ENCODE data around the gene PLPP7.

Gene PLPP7

DNA sequence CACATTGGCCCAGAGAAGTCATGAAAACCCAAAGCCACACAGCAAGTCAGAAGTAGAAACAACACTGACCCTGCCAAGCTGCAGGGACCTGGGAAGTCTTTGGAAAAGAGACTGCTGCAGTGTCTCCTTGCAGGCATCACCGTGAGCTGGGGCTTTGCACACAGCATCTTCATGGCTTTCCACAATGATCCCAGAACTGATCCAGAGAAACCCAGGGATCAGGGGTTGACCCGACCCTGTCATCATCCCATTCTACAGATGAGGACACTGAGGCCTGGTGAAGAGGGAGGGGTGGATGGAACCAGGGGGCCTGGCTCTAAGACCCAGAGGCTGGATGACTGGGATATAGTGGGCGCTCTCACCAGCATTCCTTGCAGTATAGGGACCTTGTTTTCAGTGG lies 8.9 kb upstream of the PLPP7 start:
- DNase-seq (ENCODE audit: low read depth in 3 of 3) = no peak

DNA sequence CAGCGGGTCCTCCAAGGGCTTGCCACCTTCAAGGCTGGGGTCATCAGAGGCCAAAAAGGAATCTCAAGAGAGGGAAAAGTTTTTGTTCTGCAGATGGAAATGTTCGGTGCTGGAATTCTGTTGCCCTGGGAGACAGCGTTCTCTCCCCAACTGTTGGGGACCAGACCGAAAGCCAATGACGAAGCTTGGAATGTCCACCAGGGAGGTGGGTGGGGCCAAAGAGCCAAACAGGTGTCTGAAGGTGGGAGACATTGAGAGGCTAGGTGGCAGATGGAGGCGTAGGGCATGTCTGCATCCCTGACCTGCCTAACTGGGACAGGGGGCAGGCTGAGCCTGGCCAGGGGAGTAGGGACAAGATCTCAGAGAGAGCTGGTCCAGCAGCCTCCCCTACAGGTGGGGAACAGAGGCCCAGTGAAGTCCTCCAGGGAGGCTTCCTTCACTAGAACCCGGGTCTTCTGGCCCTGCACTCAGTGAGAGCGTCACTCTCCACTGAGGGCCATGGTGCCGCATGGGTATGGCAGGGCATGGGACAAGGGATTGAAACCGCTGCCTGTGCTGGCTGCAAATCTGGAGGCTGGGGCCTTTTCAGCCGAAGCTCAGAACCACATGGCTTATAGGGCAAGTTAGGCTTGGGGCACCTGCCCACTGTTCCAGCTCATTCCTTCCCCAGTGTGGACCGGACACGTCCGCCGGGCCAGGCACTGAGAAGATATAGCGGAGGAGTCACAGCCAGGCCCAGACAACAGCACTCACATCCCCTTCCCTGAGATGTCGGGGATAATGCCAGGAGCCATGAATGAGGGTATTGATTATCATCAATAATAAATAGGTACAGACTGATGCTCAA lies 8.2 kb upstream of the PLPP7 start:
- no peak for DNase-seq (ENCODE audit: low read depth in 3 of 3)

DNA sequence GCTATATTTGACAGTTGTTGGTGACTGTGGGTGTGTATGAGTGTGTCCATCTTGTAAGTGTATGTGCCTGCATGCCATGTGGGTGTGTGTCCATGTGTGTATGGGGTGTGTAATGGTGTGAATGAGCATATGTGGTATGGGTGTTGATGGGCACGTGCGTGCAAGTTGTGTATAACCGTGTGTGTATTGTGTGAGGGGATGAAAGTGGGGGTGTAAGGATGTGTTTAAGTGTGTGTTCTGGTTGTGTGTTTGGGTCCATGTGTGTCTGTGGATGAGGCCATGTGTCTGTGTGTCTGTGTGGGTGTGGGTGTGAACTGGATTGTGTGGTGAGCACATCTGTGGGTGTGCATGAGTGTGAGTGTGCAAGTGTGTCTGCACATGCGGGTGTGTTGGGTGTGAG lies 7.3 kb upstream of the PLPP7 start:
- no peak for DNase-seq (ENCODE audit: low read depth in 3 of 3)

DNA sequence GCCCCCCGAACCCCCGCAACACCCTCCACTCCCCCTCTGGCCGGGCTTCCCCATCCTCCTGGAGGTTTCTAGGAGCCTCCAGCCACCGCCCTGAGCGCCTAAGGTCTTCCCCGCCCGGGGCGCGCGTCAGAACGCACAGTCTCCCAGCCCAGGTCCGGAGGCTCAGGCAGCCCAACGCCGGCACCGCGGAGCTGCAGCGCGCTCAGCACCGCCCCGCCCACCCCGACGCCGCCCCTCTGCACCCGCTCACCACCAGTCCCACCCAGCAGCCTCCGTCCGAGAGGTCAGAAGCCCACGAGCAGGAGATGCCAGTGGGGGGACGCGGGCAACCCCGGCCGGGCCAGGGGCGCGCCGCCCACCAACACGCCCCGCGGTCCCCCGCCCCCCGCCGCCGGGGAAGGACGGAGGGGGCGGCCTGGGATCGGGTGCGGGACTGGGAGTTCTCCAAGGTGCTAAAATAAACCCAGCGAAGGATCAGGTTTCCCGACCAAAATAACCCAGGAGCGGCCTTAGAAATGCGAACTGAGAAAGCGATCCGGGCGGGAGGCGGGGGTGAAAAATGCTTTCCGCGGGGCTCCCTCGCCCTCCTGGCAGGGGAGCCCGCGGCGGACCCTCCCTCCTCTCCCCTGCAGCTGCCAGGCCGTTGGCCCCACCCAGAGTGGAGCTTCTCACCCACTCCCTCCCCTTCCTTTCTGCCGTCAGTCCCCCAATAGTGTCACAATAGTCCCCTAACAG lies 6.7 kb upstream of the PLPP7 start:
- no peak for DNase-seq (ENCODE audit: low read depth in 3 of 3)

DNA sequence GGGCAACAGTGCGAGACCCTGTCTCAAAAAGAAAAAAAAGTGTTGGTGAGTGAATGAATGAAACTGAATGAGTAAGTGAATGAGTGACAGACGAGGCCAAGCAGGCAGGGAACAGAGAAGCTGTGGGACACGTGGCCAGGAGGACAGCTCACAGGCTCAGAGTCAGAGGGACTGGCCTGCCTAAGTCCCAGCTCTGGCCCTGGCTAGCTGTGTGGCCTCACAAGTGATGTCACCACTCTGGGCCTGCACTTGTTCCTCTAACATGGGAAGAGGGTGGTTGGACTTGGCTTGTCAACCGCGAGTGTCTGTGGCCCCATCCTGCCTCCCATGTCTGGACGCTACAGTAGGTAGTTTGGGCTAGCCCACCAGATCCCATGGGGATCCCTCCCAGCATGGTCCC lies 4.7 kb upstream of the PLPP7 start:
- DNase-seq (ENCODE audit: low read depth in 3 of 3) = no peak

DNA sequence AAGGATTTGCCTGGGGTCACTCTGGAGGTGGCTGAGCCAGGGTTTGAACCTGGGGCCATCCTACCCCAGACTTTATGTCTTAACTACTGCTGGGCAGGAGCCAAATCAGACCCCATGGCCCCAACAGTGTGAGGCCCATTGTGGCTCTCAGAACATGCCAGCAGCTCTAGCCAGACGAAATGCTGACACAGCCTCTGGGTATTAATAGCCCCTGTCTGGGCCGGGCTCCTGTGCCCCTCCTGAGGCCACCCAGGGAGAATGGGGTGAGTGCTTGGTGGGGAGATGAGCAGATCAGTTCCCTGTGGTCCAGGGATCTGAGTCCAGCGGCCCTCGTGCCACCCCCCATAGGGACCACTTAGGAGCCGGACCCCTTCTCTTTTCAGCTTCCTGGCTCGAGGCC lies 2.2 kb upstream of the PLPP7 start:
- DNase-seq (ENCODE audit: low read depth in 3 of 3) = no peak

DNA sequence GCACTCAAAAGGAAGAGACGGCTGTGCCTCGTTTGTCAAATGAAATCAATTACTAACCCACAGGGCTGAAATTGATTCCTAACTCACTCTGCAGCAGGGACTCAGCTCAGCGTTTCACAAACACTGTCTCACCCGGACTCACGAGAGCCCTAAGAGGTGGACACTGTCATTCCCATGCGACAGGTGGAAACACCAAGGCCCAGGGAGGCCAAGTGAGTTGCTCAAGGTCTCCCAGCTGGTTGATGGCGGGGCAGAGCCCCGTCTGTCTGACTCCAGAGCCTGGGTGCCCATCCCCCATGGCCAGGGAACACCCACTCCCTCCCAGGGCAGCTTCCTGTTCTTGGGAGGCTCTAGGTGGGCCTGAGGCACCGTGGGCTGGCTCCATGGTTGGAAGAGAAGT lies 1.3 kb upstream of the PLPP7 start:
- no peak for DNase-seq (ENCODE audit: low read depth in 3 of 3)

DNA sequence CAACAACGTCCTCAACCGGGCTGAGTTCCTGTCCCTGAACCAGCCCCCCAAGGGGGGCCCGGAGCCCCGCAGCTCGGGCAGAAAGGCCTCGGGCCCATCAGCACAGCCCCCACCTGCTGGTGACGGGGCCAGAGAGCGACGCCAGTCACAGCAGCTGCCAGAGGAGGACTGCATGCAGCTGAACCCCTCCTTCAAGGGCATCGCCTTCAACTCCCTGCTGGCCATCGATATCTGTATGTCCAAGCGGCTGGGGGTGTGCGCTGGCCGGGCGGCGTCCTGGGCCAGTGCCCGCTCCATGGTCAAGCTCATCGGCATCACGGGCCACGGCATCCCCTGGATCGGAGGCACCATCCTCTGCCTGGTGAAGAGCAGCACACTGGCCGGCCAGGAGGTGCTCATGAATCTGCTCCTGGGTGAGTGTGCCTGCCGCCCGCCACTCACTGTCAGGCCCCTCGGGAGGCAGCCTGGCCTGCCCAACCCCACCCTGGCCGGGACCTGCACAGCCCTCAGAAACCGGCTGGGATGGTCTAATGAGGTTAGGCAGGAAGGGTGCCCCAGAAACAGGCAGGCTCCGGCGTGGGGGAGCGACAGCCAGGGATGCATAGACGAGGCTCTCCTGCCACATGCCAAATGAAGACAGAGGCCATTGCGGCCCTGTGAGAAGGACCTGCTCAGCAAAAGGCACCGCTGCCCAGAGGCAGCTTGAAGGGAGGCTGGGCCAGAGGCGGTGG lies 678 bp downstream of the PLPP7 start:
- no peak for DNase-seq (ENCODE audit: low read depth in 3 of 3)

DNA sequence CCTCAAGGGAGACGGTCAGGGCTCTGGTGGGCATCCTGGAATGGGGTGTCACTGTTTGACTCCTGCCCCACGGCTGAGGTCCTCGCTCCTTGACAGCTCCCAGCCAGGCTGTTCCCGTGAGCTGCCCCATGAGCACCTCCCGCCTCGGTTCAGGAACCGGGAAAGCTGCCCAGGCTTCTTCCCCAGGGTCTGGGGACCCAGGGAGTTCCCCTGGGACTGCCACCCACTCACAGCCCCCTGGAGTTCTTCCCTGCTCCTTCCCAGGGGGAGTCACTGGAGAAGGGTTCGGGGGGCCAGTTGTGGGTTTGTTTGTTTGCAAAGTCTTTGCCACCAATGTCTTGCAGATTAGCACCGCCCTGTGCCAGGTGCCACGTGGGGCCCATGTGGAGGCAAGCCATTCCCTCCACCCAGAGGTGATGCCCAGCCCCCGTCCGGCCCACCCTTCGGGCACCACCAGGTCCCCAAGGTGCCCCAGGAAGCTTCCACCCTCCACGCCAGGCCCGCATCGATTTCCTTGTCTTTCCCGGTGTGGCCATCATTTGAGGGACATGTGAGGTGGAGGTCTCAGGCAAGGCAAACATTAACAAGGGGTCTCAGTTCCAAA lies 1.3 kb downstream of the PLPP7 start:
- DNase-seq (ENCODE audit: low read depth in 3 of 3) = no peak

DNA sequence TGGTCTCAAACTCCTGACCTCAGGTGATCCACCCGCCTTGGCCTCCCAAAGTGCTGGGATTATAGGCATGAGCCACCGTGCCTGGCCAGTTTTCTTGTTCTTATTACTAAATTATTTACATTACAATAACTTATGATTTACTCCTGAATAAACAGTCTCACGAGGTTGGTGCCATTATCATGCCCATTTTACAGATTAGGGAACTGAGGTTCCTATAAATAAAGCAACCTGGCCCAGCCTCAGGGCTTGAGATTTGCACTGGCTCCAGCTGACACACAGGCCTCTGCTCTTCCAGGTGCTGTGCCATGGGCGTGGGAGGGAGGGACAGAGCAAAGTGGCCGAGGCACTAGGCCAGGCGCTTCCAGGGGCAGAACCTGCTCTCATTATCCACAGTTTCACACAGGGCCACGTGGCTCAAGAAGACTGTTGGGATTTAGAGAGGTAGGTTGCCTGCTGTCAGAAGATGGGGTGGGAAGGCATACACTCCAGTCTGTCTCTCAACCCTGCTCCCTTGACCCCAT lies 2.3 kb downstream of the PLPP7 start:
- no peak for DNase-seq (ENCODE audit: low read depth in 3 of 3)

DNA sequence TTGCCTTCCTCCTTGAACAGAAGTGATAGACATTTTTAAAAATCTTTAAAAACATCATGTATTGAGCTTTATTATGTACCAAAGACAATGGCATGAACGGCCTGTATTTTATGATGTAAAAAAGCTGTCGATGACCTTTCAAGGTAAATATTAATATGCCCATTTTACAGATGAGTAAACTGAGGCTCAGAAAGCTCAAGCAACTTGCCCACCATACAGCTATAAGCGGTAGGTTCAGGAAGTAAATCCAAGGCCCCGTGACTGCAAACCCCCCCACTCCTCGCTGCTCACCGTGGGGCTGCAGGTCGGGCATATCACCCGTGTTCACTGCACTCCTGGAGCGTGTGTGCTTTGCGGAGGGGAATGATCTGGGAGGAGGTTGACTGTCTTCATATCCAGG lies 3.4 kb downstream of the PLPP7 start:
- DNase-seq (ENCODE audit: low read depth in 3 of 3) = no peak

DNA sequence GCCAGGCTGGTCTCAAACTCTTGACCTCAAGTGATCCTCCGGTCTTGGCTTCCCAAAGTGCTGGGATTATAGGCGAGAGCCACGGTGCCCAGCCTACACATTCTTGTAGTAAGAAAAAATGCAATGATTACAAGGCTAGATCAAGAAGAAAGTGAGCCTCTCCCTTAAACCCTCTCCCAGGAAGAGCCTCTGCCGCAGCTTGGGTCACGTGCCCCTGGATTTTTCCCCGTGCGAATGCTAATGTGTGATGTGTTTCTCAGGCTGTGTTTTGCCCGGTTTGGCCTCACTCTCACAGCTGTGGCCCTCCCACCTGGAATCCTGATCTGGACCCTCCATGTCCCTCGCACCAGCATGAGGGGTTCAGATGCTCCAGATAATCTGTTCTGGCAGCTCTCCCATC lies 6.9 kb downstream of the PLPP7 start:
- no peak for DNase-seq (ENCODE audit: low read depth in 3 of 3)

DNA sequence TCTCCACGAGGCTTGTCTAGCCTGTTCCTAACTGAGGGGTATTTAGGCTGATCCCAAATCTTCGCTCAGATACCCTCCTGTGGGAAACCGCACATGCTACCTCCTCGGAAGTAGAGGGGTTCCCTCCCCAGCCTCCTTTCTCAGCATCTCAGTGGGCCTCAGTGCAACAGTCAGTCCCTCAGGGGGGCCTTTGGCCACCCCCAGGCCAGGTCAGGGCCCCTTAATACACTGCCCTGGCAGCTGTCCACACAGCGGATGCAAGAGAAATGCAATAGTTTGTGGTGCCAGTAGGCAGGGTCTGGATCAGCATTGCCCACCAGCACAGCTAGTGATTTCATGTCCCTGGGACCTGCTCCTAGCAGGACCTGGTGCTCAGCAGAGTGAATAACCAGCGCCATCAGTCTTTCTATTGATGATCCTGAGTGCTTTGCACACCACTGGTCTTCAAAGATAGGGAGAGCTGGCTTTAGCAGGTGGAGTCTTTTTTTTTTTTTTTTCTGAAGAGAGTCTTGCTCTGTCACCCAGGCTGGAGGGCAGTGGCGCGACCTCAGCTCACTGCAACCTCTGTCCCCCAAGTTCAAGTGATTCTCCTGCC lies 7.5 kb downstream of the PLPP7 start:
- no peak for DNase-seq (ENCODE audit: low read depth in 3 of 3)

DNA sequence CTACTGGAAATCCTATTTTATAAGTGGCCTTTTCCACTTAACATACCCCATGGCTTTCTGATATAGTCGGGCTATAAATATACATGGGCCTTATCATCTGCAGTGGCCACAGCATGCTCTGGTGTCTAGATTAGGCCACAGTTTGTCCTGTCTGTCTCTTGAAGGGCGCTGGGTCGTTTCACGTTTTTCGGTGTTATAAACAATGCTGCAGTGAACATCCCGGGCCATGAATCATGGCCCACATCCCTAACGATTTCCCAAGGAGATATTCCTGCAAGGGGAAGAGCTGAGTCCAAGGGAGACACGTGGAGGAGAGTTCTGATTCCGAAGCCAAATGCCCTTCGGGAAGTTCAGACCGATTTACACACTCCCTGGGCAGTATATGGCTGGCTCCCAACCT lies 8.4 kb downstream of the PLPP7 start:
- no peak for DNase-seq (ENCODE audit: low read depth in 3 of 3)

DNA sequence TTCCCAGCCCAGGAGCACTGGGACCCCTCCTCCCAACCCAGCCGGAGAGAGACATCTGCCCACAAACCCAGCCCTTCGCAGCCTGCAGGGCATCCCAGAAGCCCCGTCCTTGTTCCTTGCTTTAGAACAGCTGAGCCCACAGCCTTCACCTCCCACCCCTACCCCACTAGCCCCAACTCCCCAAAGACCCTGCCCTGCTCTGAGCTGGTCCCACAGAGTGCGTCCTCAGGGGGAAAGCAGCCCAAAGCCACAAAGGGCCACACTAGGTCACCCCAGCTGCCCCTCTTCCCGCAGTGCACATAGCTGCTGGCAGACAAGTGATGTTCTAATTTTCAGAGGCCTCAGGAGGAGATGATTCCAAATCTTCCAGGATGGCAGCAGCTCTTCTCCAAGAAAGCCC lies 8.8 kb downstream of the PLPP7 start:
- DNase-seq (ENCODE audit: low read depth in 3 of 3) = no peak

DNA sequence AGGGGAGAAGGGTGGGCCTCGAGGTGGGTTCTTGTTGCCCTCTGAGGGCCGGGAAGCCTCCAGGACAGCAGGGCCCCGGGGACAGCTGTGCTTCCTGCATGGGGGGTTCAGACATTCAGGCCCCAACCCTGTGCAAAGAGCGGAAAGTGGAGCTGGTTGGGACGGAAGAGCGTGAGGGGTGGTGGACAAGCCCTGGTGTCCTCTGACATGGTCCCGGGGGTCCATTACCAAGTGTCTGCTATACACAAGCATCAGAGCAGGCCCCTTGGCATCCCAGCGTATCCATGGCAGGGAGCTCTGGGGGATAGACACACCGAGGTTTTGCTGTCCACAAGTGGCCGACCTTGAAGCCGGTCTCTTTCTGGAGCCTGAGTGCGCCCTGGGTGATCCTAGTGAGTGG lies 9.3 kb downstream of the PLPP7 start:
- no peak for DNase-seq (ENCODE audit: low read depth in 3 of 3)

DNA sequence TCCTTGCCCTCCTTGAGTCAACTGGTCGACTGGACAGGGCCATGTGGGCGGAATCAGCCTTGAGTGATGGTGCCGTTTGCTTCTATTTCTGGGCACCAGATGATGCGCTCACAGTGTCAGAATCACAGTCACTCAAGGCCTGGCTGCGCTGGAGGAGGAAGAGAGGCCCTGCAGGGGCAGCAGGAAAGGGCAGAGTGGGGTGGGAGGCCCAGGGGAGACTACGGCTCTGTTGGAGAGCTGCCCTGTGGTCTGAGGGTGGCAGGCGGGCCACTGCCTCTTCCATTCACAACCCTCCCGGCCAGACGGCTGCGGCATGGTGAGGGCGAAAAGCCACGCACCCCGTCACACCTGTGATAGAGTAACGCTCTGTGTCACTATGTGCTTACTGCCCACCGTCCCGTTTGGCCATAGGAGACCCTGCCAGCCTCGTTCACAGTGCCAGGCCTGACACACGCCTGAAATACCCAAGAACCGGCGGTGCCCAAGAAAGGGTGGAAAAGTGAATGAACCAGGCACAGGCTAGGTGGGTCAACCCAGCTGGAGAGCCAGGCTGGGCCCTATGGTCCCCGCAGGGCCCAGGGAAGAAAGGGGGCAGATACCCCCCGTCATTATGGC lies 9.9 kb downstream of the PLPP7 start:
- no peak for DNase-seq (ENCODE audit: low read depth in 3 of 3)

DNA sequence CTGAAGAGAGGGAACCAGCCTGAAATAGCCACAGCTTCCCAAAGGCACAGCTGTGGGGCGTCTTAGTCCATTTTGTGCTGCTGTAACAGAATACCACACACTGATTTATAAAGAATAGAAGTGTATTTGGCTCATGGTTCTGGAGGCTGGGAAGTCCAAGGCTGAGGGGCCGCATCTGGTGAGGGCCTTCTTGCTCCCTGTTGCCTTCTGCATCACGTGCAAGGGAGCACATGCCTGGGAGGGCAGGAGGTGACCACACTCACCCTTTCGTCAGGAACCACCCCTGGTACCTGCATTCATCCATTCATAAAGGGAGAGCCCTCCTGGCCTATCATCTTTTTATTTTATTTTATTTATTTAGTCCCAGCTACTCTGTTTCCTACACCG lies 10.4 kb downstream of the PLPP7 start:
- no peak for DNase-seq (ENCODE audit: low read depth in 3 of 3)

DNA sequence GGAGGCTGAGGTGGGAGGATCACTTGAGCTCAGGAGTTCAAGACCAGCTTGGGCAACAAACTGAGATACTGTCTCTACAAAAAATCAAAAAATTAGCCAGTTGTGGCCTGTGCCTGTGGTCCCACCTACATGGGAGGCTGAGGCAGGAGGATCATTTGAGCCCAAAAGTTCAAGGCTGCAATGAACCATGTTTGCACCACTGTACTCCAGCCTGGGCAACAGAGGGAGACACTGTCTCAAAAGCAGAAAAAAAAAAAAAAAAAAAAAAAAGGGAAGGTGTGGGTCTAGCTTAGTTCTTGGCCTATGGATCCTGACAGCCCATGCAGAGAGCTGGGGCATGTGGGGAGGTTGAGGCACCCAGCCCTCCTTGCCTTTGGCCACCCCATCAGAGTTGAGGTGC lies 10.9 kb downstream of the PLPP7 start:
- DNase-seq (ENCODE audit: low read depth in 3 of 3) = no peak

DNA sequence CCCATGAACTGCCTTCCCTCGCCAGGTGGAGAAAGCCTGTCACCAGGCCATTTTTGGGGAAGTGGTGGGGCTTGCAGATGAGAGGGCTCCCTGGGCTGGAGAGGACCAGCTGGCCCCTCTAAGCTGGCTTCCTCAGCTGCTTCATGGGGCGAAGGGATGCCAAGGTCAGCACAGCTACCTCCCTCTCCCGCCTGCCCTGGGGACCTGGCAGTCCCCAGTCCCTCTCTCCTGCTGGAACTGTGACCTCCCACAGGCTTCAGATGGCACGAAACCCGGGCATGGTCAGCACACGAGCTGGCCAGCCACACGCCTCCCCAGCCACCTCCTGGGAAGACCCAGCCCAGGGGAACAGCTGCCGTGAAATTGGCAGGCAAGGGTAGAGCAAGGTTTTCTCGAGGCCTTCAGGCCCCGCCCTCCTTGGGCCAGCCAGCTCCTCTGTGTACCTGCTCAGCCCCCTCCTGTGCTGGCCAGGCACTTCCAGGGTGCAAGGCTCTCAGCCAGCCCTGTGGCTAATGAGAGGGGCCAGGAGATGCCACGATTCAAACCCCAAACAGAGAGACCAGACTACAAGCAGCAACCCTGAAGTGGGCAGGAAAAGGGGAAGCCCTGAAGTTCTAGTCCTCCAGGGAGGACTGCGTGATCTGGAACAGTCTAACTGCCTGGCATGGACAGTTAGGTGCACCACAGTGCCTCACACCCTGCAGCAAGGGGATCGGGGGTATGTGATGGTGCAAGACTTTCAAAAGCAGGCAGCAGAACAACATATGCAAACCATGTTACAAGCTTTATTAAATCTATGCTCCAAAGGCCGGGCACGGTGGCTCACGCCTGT lies 12.9 kb downstream of the PLPP7 start:
- no peak for DNase-seq (ENCODE audit: low read depth in 3 of 3)
